Lower leg skin (tissue), 4 donors: Measurements from ENCODE around the gene NBEA. TPM values are rescaled to one million over a fixed set of nuclear protein-coding genes. Genes with fewer than 3 reads are reported as not detected.

Experiments
- DNase-seq, 2 donors: peaks; one replicate each; pipeline ENCODE4 v3.0.0-alpha.2; 2019; ENCODE audit warnings: low spot score in 2 of 2
- H3K4me3 ChIP-seq: fragments of 200-600 bp; sonication (generic); 2 replicates; pipeline ENCODE4 v1.5.1; 2017; ENCODE audit warnings: mild to moderate bottlenecking, low read depth; ENCODE audit not compliant: poor library complexity, severe bottlenecking
- CTCF ChIP-seq, 3 donors: fragments of 450-650 bp; IDR thresholded peaks; one replicate each; pipeline ENCODE4 v1.5.1; 2016; ENCODE audit warnings: antibody characterized with exemption in 3 of 3, mild to moderate bottlenecking in 3 of 3, moderate library complexity in 2 of 3
- POLR2A ChIP-seq, 2 donors: fragments of 450-650 bp; IDR thresholded peaks; one replicate each; pipeline ENCODE4 v1.6.1; 2016 to 2017; ENCODE audit warnings: antibody characterized with exemption in 2 of 2, mild to moderate bottlenecking in 1 of 2, moderate library complexity in 1 of 2
- WGBS, 2 donors: methylation state at CpG; one replicate each; pipeline ENCODE4 v1.1.5; 2018; 5-methylcytosine and 5-hydroxymethylcytosine counted together
- intact Hi-C: fragments of 100-400 bp; cut with DNase I; formaldehyde crosslinking; loops from one replicate; pipeline ENCODE4 v1.15.0; 2023; ENCODE audit warnings: low total_unique reads
- total RNA-seq, 4 donors: library from RNA; depleted of rRNA; stranded (reverse); fragments of >200 nt; gene quantifications; one replicate each; pipeline ENCODE4 v1.1.0, GENCODE V29; 2016

NBEA gene
- total RNA-seq, 4 donors from 2014 or later, result 1.5 to 4.5 (median 3.7) TPM

GRCh38 chr13:35714121-35714520, 772.1 kb downstream of the NBEA start:
- TF ChIP-seq CTCF (IDR thresholded peaks at IDR 0.05), result no peak
- no peak for TF ChIP-seq POLR2A (IDR thresholded peaks at IDR 0.05)
- H3K4me3 ChIP-seq, result no peak overlapping the region
- no peak for DNase-seq
- 42 to 52% methylated on average over 6 of the region's 6 CpGs for WGBS, 2 donors
- intact Hi-C loops, result no loop called here

GRCh38 chr13:35714588-35715377, 772.7 kb downstream of the NBEA start:
- intact Hi-C loops, result no loop called here
- TF ChIP-seq POLR2A (IDR thresholded peaks at IDR 0.05) (no peak), CTCF (IDR thresholded peaks at IDR 0.05) (no peak)
- no peak for DNase-seq
- 49 to 55% methylated on average over 9 of the region's 9 CpGs for WGBS, 2 donors
- H3K4me3 ChIP-seq, result no peak overlapping the region

GRCh38 chr13:35716186-35716585, 774.1 kb downstream of the NBEA start:
- intact Hi-C loops, result no loop called here
- DNase-seq, result no peak
- 75 to 79% methylated on average over 4 of the region's 4 CpGs for WGBS, 2 donors
- no peak overlapping the region for H3K4me3 ChIP-seq
- TF ChIP-seq POLR2A (IDR thresholded peaks at IDR 0.05) (no peak), CTCF (IDR thresholded peaks at IDR 0.05) (no peak)

- intact Hi-C loops, result no loop called here
- H3K4me3 ChIP-seq, result no peak overlapping the region
- DNase-seq, result no peak
- no peak for TF ChIP-seq POLR2A (IDR thresholded peaks at IDR 0.05)
- TF ChIP-seq CTCF (IDR thresholded peaks at IDR 0.05), result no peak
- whole genome bisulfite sequencing, 2 donors, result 93 to 96% methylated on average over 15 of the region's 15 CpGs
Measured at GRCh38 chr13:35716729-35717128, 774.7 kb downstream of the NBEA start.

GRCh38 chr13:35718084-35718483, 776.0 kb downstream of the NBEA start:
- intact Hi-C loops, result no loop called here
- TF ChIP-seq POLR2A (IDR thresholded peaks at IDR 0.05) (no peak), CTCF (IDR thresholded peaks at IDR 0.05) (no peak)
- no peak overlapping the region for H3K4me3 ChIP-seq
- DNase-seq, result no peak
- WGBS, 2 donors, result 70 to 82% methylated on average over 5 of the region's 5 CpGs

GRCh38 chr13:35720290-35720689, 778.2 kb downstream of the NBEA start:
- H3K4me3 ChIP-seq, result no peak overlapping the region
- 62 to 75% methylated on average over 5 of the region's 5 CpGs for whole genome bisulfite sequencing, 2 donors
- intact Hi-C loops, result no loop called here
- TF ChIP-seq CTCF (IDR thresholded peaks at IDR 0.05), result no peak
- no peak for TF ChIP-seq POLR2A (IDR thresholded peaks at IDR 0.05)
- no peak for DNase-seq
